Measurements from ENCODE around the gene KIZ. TPM values are rescaled to one million over a fixed set of nuclear protein-coding genes. Genes with fewer than 3 reads are reported as not detected.

Gene KIZ
- total and polyA plus RNA-seq, 11 donors: 8.8 to 31.2 (median 23.6) TPM

DNA sequence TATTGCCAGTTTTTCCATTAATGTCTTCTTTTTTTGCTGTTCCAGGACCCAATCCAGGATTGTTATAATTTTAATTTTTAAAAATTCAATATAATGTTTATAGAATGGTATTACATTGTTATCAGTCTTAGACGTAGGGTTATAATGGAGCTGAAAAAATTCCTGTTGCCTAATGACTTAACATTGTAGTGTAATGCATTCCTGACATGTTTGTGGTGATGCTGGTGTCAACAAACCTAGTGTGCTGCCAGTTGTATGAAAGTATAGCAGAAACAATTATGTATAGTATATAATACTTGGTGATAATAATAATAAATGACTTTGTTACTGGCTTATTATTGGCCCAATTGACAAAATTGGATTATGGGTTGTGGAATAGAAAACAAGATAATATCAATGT is 30.4 kb downstream of the KIZ start:
- H3K4me3 ChIP-seq: no peak overlapping the region
- intact Hi-C loops (cut with DNase I): no loop called here
- DNase-seq: no peak
- TF ChIP-seq CTCF (IDR thresholded peaks at IDR 0.05) (no peak), POLR2A (IDR thresholded peaks at IDR 0.05) (no peak)
- WGBS, 4 donors: 39 to 47% (median 45%) methylated on average over 1 of the region's 1 CpG
- H3K27me3 ChIP-seq: no peaks in the 10 kb centered on the region
- no peaks in the 10 kb centered on the region for H3K4me1 ChIP-seq
- H3K9me3 ChIP-seq: no peaks in the 10 kb centered on the region
- peak overlapping the region in 1 of 12 donors; percentile 86 for H3K27ac ChIP-seq
- peaks cover 0 to 22% (median 0%) of the 10 kb centered on the region in 9 donors for H3K36me3 ChIP-seq
- no peak for ATAC-seq

DNA sequence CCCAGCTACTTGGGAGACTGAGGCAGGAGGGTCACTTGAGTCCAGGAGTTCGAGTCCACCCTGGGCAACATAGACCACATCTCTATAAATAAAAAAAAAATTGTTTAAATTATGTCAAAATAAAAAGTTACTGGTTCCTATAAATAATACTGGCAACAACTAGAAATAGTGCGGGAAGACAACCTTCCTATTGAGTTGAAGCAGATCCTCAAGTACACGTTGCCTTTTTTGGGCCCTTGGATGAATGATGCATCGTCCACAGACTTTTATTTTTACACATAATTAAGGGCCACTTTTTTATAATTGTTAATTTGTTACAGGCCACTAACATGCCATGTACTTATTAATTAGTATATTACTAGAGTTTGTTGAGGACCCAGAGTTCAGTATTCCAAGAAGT is 31.1 kb downstream of the KIZ start:
- Histone ChIP-seq H3K36me3 (peaks cover 0 to 28% (median 4%) of the 10 kb centered on the region in 9 donors), H3K4me3 (no peak overlapping the region), H3K27me3 (no peaks in the 10 kb centered on the region), H3K9me3 (no peaks in the 10 kb centered on the region), H3K27ac (peak overlapping the region in 1 of 12 donors; percentile 86), H3K4me1 (no peaks in the 10 kb centered on the region)
- TF ChIP-seq POLR2A (IDR thresholded peaks at IDR 0.05): no peak
- TF ChIP-seq CTCF (IDR thresholded peaks at IDR 0.05): no peak
- ATAC-seq (no peak), DNase-seq (no peak)
- intact Hi-C loops (cut with DNase I): no loop called here
- whole genome bisulfite sequencing, 4 donors: 94 to 97% (median 95%) methylated on average over 4 of the region's 4 CpGs

- DNase-seq (no peak), ATAC-seq (no peak)
- Histone ChIP-seq H3K36me3 (peaks cover 0 to 48% (median 24%) of the 10 kb centered on the region in 9 donors), H3K27me3 (no peaks in the 10 kb centered on the region), H3K4me3 (no peak overlapping the region), H3K4me1 (no peaks in the 10 kb centered on the region), H3K27ac (peak overlapping the region in 1 of 12 donors; percentile 86), H3K9me3 (no peaks in the 10 kb centered on the region)
- TF ChIP-seq POLR2A (IDR thresholded peaks at IDR 0.05) (no peak), CTCF (IDR thresholded peaks at IDR 0.05) (no peak)
- 88 to 92% (median 90%) methylated on average over 6 of the region's 6 CpGs for WGBS, 4 donors
- intact Hi-C loops (cut with DNase I): no loop called here
Observed at GRCh38 chr20:21159658-21160380, 33.9 kb downstream of the KIZ start.

DNA sequence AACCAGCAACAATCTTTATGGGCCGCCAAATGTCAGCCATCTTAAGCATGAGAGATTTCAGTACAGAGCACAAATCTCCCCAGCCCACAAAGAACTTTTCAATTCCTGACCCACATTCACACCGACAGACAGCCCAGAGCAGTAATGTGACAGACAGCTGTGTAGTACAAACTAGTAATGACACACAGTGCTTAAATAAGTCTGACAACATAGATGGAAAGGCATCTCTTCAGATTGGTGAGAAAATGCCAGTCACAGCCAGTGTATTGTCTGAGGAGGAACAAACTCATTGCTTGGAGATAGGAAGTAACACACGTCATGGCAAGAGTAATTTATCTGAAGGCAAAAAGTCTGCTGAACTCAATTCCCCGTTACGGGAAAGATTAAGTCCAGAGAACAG is 36.0 kb downstream of the KIZ start:
- DNase-seq (no peak), ATAC-seq (peak in 1 of 4 donors; percentile 62)
- Histone ChIP-seq H3K9me3 (no peaks in the 10 kb centered on the region), H3K4me3 (no peak overlapping the region), H3K36me3 (peaks cover 0 to 46% (median 24%) of the 10 kb centered on the region in 9 donors), H3K27ac (peak overlapping the region in 2 of 12 donors; percentile 34 to 86), H3K27me3 (no peaks in the 10 kb centered on the region), H3K4me1 (no peaks in the 10 kb centered on the region)
- intact Hi-C loops (cut with DNase I): no loop called here
- no peak for TF ChIP-seq POLR2A (IDR thresholded peaks at IDR 0.05)
- TF ChIP-seq CTCF (IDR thresholded peaks at IDR 0.05): no peak
- WGBS, 4 donors: 81 to 93% (median 84%) methylated on average over 5 of the region's 5 CpGs

Measured in heart left ventricle (tissue), 16 donors.